Activated T-cell treated with anti-CD3 and anti-CD28 coated beads, Interleukin-2, amount 50 U/mL, for 24 hours (primary cell): Measurements from ENCODE around the gene SPAG9.

ENCODE experiments used
- DNase-seq: peaks from one replicate; pipeline ENCODE4 v3.0.0-alpha.2; 2020
- H3K27ac Mint-ChIP-seq: 2 replicates; pipeline ENCODE4 v1.8.0; 2020; ENCODE audit warnings: mild to moderate bottlenecking, mixed read lengths
- H3K27me3 Mint-ChIP-seq: 2 replicates; pipeline ENCODE4 v1.8.0; 2020; ENCODE audit warnings: mixed read lengths
- H3K36me3 Mint-ChIP-seq: 2 replicates; pipeline ENCODE4 v1.8.0; 2020; ENCODE audit warnings: low read depth, mixed read lengths
- H3K4me1 Mint-ChIP-seq: 2 replicates; pipeline ENCODE4 v1.8.0; 2020; ENCODE audit warnings: low read depth, mixed read lengths
- H3K4me3 Mint-ChIP-seq: 2 replicates; pipeline ENCODE4 v1.8.0; 2020; ENCODE audit warnings: mild to moderate bottlenecking, moderate library complexity, mixed read lengths
- H3K9me3 Mint-ChIP-seq: 2 replicates; pipeline ENCODE4 v1.8.0; 2020; ENCODE audit warnings: mixed read lengths

The SPAG9 gene

DNA sequence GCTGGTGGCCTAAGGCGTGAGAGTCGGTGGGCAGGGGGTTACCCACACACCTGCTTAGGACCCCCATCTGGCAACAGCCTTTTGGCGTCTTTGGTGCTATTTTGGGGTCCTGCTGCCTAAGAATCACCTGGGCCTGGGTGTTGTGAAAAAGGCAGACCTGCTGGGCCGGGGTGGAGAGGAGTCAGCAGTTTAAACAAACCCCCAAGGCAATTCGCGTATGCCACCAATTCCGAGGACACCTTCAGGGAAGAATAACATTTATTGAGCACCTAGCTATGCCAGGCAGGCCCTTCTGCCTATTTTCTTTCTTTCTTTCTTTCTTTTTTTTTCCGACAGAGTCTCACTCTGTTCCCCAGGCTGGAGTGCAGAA is 200.6 kb downstream of the SPAG9 start:
- DNase-seq = no peak
- H3K36me3 Mint-ChIP-seq = no peaks in the 10 kb centered on the region
- H3K4me1 Mint-ChIP-seq = peaks cover 41% of the 10 kb centered on the region
- H3K27me3 Mint-ChIP-seq = no peaks in the 10 kb centered on the region
- H3K4me3 Mint-ChIP-seq = no peak overlapping the region
- no peak overlapping the region for H3K27ac Mint-ChIP-seq
- no peaks in the 10 kb centered on the region for H3K9me3 Mint-ChIP-seq

GRCh38 chr17:50919321-50920040 is 201.2 kb downstream of the SPAG9 start:
- Mint-ChIP-seq H3K36me3 (no peaks in the 10 kb centered on the region), H3K27me3 (no peaks in the 10 kb centered on the region), H3K9me3 (no peaks in the 10 kb centered on the region), H3K4me3 (peak overlapping the region; percentile 35), H3K27ac (peak overlapping the region; percentile 91), H3K4me1 (peaks cover 47% of the 10 kb centered on the region)
- peak; percentile 77 for DNase-seq

DNA sequence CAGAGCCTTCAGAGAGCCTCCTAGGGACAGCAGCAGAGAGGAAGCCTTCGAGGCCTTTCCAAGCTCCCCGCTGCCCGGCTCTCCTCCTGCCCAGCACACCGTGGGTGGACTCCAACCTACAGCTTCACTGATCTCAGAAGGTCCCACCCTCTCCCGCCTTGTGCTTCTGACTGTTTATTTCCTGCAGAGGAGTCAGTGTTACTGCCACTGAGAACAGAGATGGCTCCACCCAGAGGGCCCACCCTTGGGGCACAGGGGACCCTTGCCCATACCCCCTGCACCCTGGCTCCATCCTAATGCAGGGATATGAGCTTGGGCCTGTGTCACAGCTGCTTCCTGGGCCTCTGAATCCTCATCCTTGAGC is 201.8 kb downstream of the SPAG9 start:
- no peak for DNase-seq
- Mint-ChIP-seq H3K4me1 (peaks cover 50% of the 10 kb centered on the region), H3K4me3 (peak overlapping the region; percentile 35), H3K9me3 (no peaks in the 10 kb centered on the region), H3K27ac (peak overlapping the region; percentile 91), H3K27me3 (no peaks in the 10 kb centered on the region), H3K36me3 (no peaks in the 10 kb centered on the region)

- Mint-ChIP-seq H3K27me3 (no peaks in the 10 kb centered on the region), H3K9me3 (no peaks in the 10 kb centered on the region), H3K4me3 (no peak overlapping the region), H3K27ac (peak overlapping the region; percentile 59), H3K4me1 (peaks cover 55% of the 10 kb centered on the region), H3K36me3 (no peaks in the 10 kb centered on the region)
- DNase-seq = no peak
These were observed 202.4 kb downstream of the SPAG9 start for GRCh38 chr17:50918071-50918932.

DNA sequence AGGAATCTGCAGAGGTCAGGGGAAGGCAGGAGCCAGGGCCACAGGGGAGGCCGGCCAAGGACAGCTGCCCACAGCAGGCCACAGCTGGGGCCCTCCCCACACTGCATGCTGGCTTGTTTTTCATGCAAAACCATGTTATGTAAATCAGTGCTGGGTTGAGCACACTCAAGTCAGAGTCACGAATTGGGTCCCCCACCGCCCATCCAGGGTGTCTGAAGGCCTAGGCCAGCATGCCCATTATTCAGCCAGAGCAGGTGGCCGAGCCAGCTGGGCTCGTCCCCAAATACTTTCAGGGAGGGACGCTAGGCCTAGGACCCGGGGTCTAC is 203.3 kb downstream of the SPAG9 start:
- Mint-ChIP-seq H3K4me3 (no peak overlapping the region), H3K27me3 (no peaks in the 10 kb centered on the region), H3K4me1 (peaks cover 59% of the 10 kb centered on the region), H3K9me3 (no peaks in the 10 kb centered on the region), H3K27ac (no peak overlapping the region), H3K36me3 (no peaks in the 10 kb centered on the region)
- DNase-seq = no peak

- no peaks in the 10 kb centered on the region for H3K9me3 Mint-ChIP-seq
- no peak overlapping the region for H3K4me3 Mint-ChIP-seq
- H3K27me3 Mint-ChIP-seq = no peaks in the 10 kb centered on the region
- H3K36me3 Mint-ChIP-seq = no peaks in the 10 kb centered on the region
- peak overlapping the region; percentile 78 for H3K27ac Mint-ChIP-seq
- peaks cover 62% of the 10 kb centered on the region for H3K4me1 Mint-ChIP-seq
- no peak for DNase-seq
These were observed 203.8 kb downstream of the SPAG9 start for GRCh38 chr17:50916708-50917417.

GRCh38 chr17:50916026-50916707 is 204.5 kb downstream of the SPAG9 start:
- Mint-ChIP-seq H3K27ac (peak overlapping the region; percentile 78), H3K36me3 (no peaks in the 10 kb centered on the region), H3K4me3 (no peak overlapping the region), H3K4me1 (peaks cover 69% of the 10 kb centered on the region), H3K27me3 (no peaks in the 10 kb centered on the region), H3K9me3 (no peaks in the 10 kb centered on the region)
- no peak for DNase-seq

GRCh38 chr17:50914505-50915063 is 206.1 kb downstream of the SPAG9 start:
- peaks cover 78% of the 10 kb centered on the region for H3K4me1 Mint-ChIP-seq
- no peaks in the 10 kb centered on the region for H3K27me3 Mint-ChIP-seq
- no peak for DNase-seq
- H3K36me3 Mint-ChIP-seq = no peaks in the 10 kb centered on the region
- H3K27ac Mint-ChIP-seq = peak overlapping the region; percentile 33
- no peaks in the 10 kb centered on the region for H3K9me3 Mint-ChIP-seq
- no peak overlapping the region for H3K4me3 Mint-ChIP-seq

- no peaks in the 10 kb centered on the region for H3K9me3 Mint-ChIP-seq
- DNase-seq = no peak
These were observed 207.5 kb downstream of the SPAG9 start for GRCh38 chr17:50913120-50913519.

More at GRCh38 chr17:50913120-50913519, 207.5 kb downstream of the SPAG9 start:
- Mint-ChIP-seq H3K4me1 (peaks cover 80% of the 10 kb centered on the region), H3K36me3 (no peaks in the 10 kb centered on the region), H3K4me3 (no peak overlapping the region), H3K27me3 (no peaks in the 10 kb centered on the region), H3K27ac (no peak overlapping the region)
